Measurements from ENCODE around the gene SCARF2.

- TF ChIP-seq, protein P1, sequence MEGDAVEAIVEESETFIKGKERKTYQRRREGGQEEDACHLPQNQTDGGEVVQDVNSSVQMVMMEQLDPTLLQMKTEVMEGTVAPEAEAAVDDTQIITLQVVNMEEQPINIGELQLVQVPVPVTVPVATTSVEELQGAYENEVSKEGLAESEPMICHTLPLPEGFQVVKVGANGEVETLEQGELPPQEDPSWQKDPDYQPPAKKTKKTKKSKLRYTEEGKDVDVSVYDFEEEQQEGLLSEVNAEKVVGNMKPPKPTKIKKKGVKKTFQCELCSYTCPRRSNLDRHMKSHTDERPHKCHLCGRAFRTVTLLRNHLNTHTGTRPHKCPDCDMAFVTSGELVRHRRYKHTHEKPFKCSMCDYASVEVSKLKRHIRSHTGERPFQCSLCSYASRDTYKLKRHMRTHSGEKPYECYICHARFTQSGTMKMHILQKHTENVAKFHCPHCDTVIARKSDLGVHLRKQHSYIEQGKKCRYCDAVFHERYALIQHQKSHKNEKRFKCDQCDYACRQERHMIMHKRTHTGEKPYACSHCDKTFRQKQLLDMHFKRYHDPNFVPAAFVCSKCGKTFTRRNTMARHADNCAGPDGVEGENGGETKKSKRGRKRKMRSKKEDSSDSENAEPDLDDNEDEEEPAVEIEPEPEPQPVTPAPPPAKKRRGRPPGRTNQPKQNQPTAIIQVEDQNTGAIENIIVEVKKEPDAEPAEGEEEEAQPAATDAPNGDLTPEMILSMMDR (IDR thresholded peaks at IDR 0.05; ENCODE audit: low read depth, low read length) = no peak
- no peak for TF ChIP-seq POLR2A (IDR thresholded peaks at IDR 0.05; ENCODE audit: extremely low read depth, insufficient read length)
- no peak for TF ChIP-seq MYC (IDR thresholded peaks at IDR 0.05; ENCODE audit: low read depth, low read length)
- TF ChIP-seq, protein P2, sequence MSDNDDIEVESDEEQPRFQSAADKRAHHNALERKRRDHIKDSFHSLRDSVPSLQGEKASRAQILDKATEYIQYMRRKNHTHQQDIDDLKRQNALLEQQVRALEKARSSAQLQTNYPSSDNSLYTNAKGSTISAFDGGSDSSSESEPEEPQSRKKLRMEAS (IDR thresholded peaks at IDR 0.05; ENCODE audit: low read depth, low read length) = no peak
Observed at GRCh38 chr22:20433191-20433590, 4.4 kb downstream of the SCARF2 start.
